HepG2 (cell line): Measurements from ENCODE around the gene GSAP. TPM values are rescaled to one million over a fixed set of nuclear protein-coding genes. Genes with fewer than 3 reads are reported as not detected.

ENCODE experiments used
- ATAC-seq: fragments of 200-7000 bp; cut with Tn5 transposase; 3 replicates; pipeline ENCODE4 v1.9.1; 2020; ENCODE audit warnings: mild to moderate bottlenecking, moderate library complexity
- BruUV-seq: library from RNA; stranded (reverse); fragments of 400-500 nt; replicated peaks from 2 replicates; lab custom pipeline; 2021; lab: Mats Ljungman, UMichigan
- CTCF ChIA-PET: fragments of 300-600 bp; formaldehyde crosslinking; extraction: SDS; loops from one replicate; lab custom pipeline; 2021; ENCODE audit warnings: low total read pairs, inconsistent platforms, low intra/inter-chr PET ratio; lab: Yijun Ruan, JAX
- POLR2A ChIA-PET: fragments of 350-600 bp; sonication (Branson Sonifier 250); formaldehyde crosslinking; loops from one replicate; lab custom pipeline; 2020; ENCODE audit warnings: antibody characterized with exemption, inconsistent platforms; lab: Yijun Ruan, JAX
- DNase-seq: peaks from one replicate; pipeline ENCODE4 v3.0.0-alpha.2; 2015; ENCODE audit warnings: low spot score
- FAIRE-seq: peaks from 3 replicates; lab custom pipeline; 2011; peaks lifted over from hg19 to GRCh38; lab: Jason Lieb, UNC
- H2AFZ ChIP-seq: one replicate; pipeline ENCODE4 v1.6.1; 2011; ENCODE audit warnings: low read length, inconsistent platforms
- H3K27ac ChIP-seq: fragments of 300-600 bp; 3 replicates; pipeline ENCODE4 v1.8.0; 2011; ENCODE audit warnings: mixed run types, mild to moderate bottlenecking, mixed read lengths, low read length, inconsistent platforms; ENCODE audit not compliant: insufficient read depth; ENCODE audit errors: extremely low read length
- H3K27me3 ChIP-seq, 2 experiments: fragments of 200-600 bp in 1 of 2; 2 replicates in 1 of 2; 3 replicates in 1 of 2; pipeline versions ENCODE4 v1.6.0 to v1.8.0; 2011; ENCODE audit warnings: low read length in 2 of 2, mild to moderate bottlenecking in 2 of 2, moderate library complexity in 2 of 2, inconsistent platforms in 1 of 2; ENCODE audit not compliant: insufficient read depth in 2 of 2, control insufficient read depth in 1 of 2
- H3K36me3 ChIP-seq, 2 experiments: fragments of 200-600 bp in 1 of 2; replicated peaks in 1 of 2; 2 replicates in 1 of 2; 3 replicates in 1 of 2; pipeline versions ENCODE4 v1.5.1 to v1.8.0; 2011; ENCODE audit warnings: low read length in 2 of 2, inconsistent platforms in 1 of 2; ENCODE audit not compliant: insufficient read depth in 2 of 2, control insufficient read depth in 1 of 2
- H3K4me1 ChIP-seq: 2 replicates; pipeline ENCODE4 v1.5.1; 2012; ENCODE audit warnings: low read length, inconsistent platforms; ENCODE audit not compliant: insufficient read depth
- H3K4me2 ChIP-seq: 2 replicates; pipeline ENCODE4 v1.6.0; 2011; ENCODE audit warnings: low read depth, low read length, inconsistent platforms
- H3K4me3 ChIP-seq, 3 experiments: fragments of 200-600 bp in 1 of 3; sonication (generic), shearing (Covaris generic) in 1 of 3; replicated peaks in 1 of 3; 2 replicates each; pipeline ENCODE4 v1.5.1; 2011 to 2016; ENCODE audit warnings: low read length in 3 of 3, inconsistent platforms in 2 of 3, low read depth in 2 of 3, mild to moderate bottlenecking in 2 of 3, control low read depth in 1 of 3, mixed read lengths in 1 of 3; ENCODE audit not compliant: insufficient read depth in 1 of 3
- H3K79me2 ChIP-seq: one replicate; pipeline ENCODE4 v1.6.1; 2011; ENCODE audit warnings: low read length, inconsistent platforms; ENCODE audit not compliant: insufficient read depth
- H3K9ac ChIP-seq: 2 replicates; pipeline ENCODE4 v1.6.0; 2011; ENCODE audit warnings: mild to moderate bottlenecking, low read depth, low read length, inconsistent platforms; ENCODE audit not compliant: insufficient read depth
- H3K9me3 ChIP-seq: 2 replicates; pipeline ENCODE4 v1.5.1; 2012; ENCODE audit warnings: mild to moderate bottlenecking, low read length
- H4K20me1 ChIP-seq: 2 replicates; pipeline ENCODE4 v1.6.0; 2011; ENCODE audit warnings: inconsistent platforms, mild to moderate bottlenecking, low read length, moderate library complexity; ENCODE audit not compliant: insufficient read depth
- HMGXB4 ChIP-seq, 2 experiments: sonication (generic) in 1 of 2; formaldehyde crosslinking in 1 of 2; IDR thresholded peaks; 2 replicates each; pipeline versions ENCODE4 v1.4.0 to v1.6.1; 2018 to 2020; ENCODE audit warnings: missing genetic modification reagents in 2 of 2, borderline replicate concordance in 1 of 2, low read depth in 1 of 2, mild to moderate bottlenecking in 1 of 2, missing biosample characterization in 1 of 2
- NRL ChIP-seq: sonication (generic); formaldehyde crosslinking; IDR thresholded peaks from 2 replicates; pipeline ENCODE4 v1.5.0; 2020; ENCODE audit warnings: missing genetic modification reagents, mild to moderate bottlenecking, moderate library complexity, borderline replicate concordance
- ZBTB40 ChIP-seq, 2 experiments: fragments of 450-650 bp in 1 of 2; sonication (generic) in 1 of 2; formaldehyde crosslinking in 1 of 2; IDR thresholded peaks; 2 replicates each; pipeline versions ENCODE4 v1.6.1 to v1.8.0; 2016 to 2022; ENCODE audit warnings: antibody characterized with exemption in 1 of 2, mild to moderate bottlenecking in 1 of 2, missing genetic modification reagents in 1 of 2
- ZNF180 ChIP-seq: sonication (generic); formaldehyde crosslinking; IDR thresholded peaks from 2 replicates; pipeline ENCODE4 v1.4.0; 2020; ENCODE audit warnings: low read depth, missing genetic modification reagents, borderline replicate concordance
- ZNF850 ChIP-seq: sonication (generic); formaldehyde crosslinking; conservative IDR thresholded peaks from 2 replicates; pipeline ENCODE4 v1.9.0; 2021; ENCODE audit warnings: mild to moderate bottlenecking, missing genetic modification reagents
- WGBS: methylation state at CpG from one replicate; pipeline ENCODE4 v1.1.6; 2017; ENCODE audit warnings: low lambda C conversion rate; 5-methylcytosine and 5-hydroxymethylcytosine counted together
- in situ Hi-C: cut with HindIII; loops from 2 replicates; pipeline ENCODE4 v1.10.0; 2017; ENCODE audit warnings: low pct_unique_long_range_greater_than_20kb; ENCODE audit not compliant: extremely low pct_ligation_motif_present
- intact Hi-C: fragments of 100-400 bp; cut with micrococcal nuclease; formaldehyde crosslinking; loops from one replicate; pipeline ENCODE4 v1.10.0; 2022; ENCODE audit not compliant: unreplicated experiment
- polyA plus RNA-seq, 8 experiments: library from polyadenylated mRNA; depleted of rRNA in 3 of 8; stranded (reverse) in 7 of 8; unstranded in 1 of 8; fragments of >200 nt; fragmentation: Illumina TruSeq in 4 of 8; extraction: Trizol in 4 of 8; gene quantifications; 2 replicates each; pipeline versions ENCODE4 v1.2.1 to v1.2.3, GENCODE V29; 2011 to 2016; ENCODE audit warnings: low read depth in 4 of 8, missing spikeins in 1 of 8, mixed read lengths in 1 of 8; ENCODE audit not compliant: insufficient read depth in 1 of 8
- total RNA-seq, 5 experiments: library from RNA; depleted of rRNA; stranded (reverse); fragments of >200 nt; fragmentation: Illumina TruSeq; extraction: Trizol; gene quantifications; 2 replicates each; pipeline ENCODE4 v1.2.3, GENCODE V29; 2016; ENCODE audit warnings: low read depth in 1 of 5
- TF ChIP-seq, protein P1 (sequence below): sonication (generic); formaldehyde crosslinking; IDR thresholded peaks from 2 replicates; pipeline ENCODE4 v1.8.1; 2023; ENCODE audit warnings: mild to moderate bottlenecking, missing genetic modification reagents, borderline replicate concordance

Gene GSAP
- total and polyA plus RNA-seq, 2 of the 13 experiments (the other 11 are each of a cell fraction or from before 2014, with no cell fraction given), result 34.6 to 40.6 TPM

- TF ChIP-seq ZNF850 (no peak), ZNF180 (CRISPR knock-in tag) (no peak), NRL (CRISPR knock-in tag) (no peak)
- TF ChIP-seq, all 625 proteins: peak for 0
- DNase-seq (no peak), ATAC-seq (no peak), FAIRE-seq (no peak)
- H3K4me3 ChIP-seq, result no peak overlapping the region
- in situ Hi-C loops, result no loop called here
- ChIA-PET POLR2A (no interaction called here), CTCF (no interaction called here)
- intact Hi-C loops, result no loop called here
- no peaks in the 10 kb centered on the region for H3K36me3 ChIP-seq
- H3K27me3 ChIP-seq, result no peaks in the 10 kb centered on the region
- H4K20me1 ChIP-seq, result no peaks in the 10 kb centered on the region
- BruUV-seq, result no TSS peak
- peaks cover 34% of the 10 kb centered on the region for H3K4me1 ChIP-seq
- H3K27ac ChIP-seq, result no peak overlapping the region
- no peaks in the 10 kb centered on the region for H3K9me3 ChIP-seq
- H3K9ac ChIP-seq, result no peak overlapping the region
- WGBS, result 98% methylated on average over 2 of the region's 2 CpGs
- no peak overlapping the region for H2AFZ ChIP-seq
- H3K4me2 ChIP-seq, result no peak overlapping the region
- H3K79me2 ChIP-seq, result no peaks in the 10 kb centered on the region
These were observed 26.9 kb upstream of the GSAP start for GRCh38 chr7:77443042-77443441.

GRCh38 chr7:77442636-77443035 is 26.5 kb upstream of the GSAP start:
- Histone ChIP-seq H2AFZ (no peak overlapping the region), H3K9ac (no peak overlapping the region), H3K36me3 (no peaks in the 10 kb centered on the region), H3K4me2 (no peak overlapping the region), H3K4me1 (peaks cover 34% of the 10 kb centered on the region), H3K27ac (no peak overlapping the region), H3K4me3 (no peak overlapping the region), H3K27me3 (no peaks in the 10 kb centered on the region), H3K9me3 (no peaks in the 10 kb centered on the region), H4K20me1 (no peaks in the 10 kb centered on the region), H3K79me2 (no peaks in the 10 kb centered on the region)
- FAIRE-seq (no peak), ATAC-seq (no peak), DNase-seq (no peak)
- intact Hi-C loops, result no loop called here
- whole genome bisulfite sequencing, result 89% methylated on average over 2 of the region's 2 CpGs
- in situ Hi-C loops, result no loop called here
- no TSS peak for BruUV-seq
- ChIA-PET CTCF (no interaction called here), POLR2A (no interaction called here)
- no peak for TF ChIP-seq HMGXB4 (CRISPR knock-in tag; IDR thresholded peaks at IDR 0.05; ENCODE audit: borderline replicate concordance in 1 of 2, low read depth in 1 of 2)
- no peak for TF ChIP-seq ZBTB40 (IDR thresholded peaks at IDR 0.05)
- no peak for TF ChIP-seq ZBTB40 (CRISPR knock-in tag; IDR thresholded peaks at IDR 0.05)
- TF ChIP-seq, protein P1, sequence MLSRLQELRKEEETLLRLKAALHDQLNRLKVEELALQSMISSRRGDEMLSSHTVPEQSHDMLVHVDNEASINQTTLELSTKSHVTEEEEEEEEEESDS (CRISPR knock-in tag), result no peak
